Sigmoid colon (tissue), 4 donors: ENCODE measurements around the gene RBPJ.

Experiments
- CTCF ChIP-seq, 4 experiments: fragments of 450-650 bp in 3 of 4; fragments of 200-600 bp in 1 of 4; IDR thresholded peaks; one replicate each; pipeline ENCODE4 v1.5.1; 2016 to 2019; ENCODE audit warnings: antibody characterized with exemption in 4 of 4, mild to moderate bottlenecking in 3 of 4, moderate library complexity in 2 of 4
- EP300 ChIP-seq, 4 donors: sonication (generic); formaldehyde crosslinking; IDR thresholded peaks; one replicate each; pipeline ENCODE4 v1.6.1; 2017; ENCODE audit warnings: antibody characterized with exemption in 4 of 4

DNA sequence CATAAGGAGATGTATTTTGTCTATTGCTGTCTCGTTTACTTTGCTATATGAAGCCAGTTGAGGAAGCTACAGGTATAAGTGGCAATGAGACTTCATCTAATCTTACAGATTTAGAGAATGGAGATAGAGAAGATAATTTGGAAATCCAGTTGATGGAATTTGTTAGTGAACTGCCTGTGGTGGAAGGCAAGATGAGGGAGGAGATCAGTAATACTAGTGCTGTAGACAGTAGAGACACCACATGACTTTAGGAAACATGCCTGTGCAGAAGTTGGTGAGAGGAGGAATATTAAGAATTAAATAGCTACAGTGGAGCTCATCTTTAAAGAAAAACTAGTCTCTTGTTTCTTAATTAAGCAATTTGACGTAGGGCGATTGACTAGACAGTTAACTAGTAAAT lies 51.3 kb downstream of the RBPJ start:
- TF ChIP-seq CTCF (IDR thresholded peaks at IDR 0.05) (no peak), EP300 (IDR thresholded peaks at IDR 0.05) (no peak)
